AG04450 (cell line): Measurements from ENCODE around the gene SDK1. TPM values are rescaled to one million over a fixed set of nuclear protein-coding genes. Genes with fewer than 3 reads are reported as not detected.

Source experiments
- CTCF ChIA-PET: fragments of 300-600, 350-600 bp; formaldehyde crosslinking; extraction: SDS; loops from one replicate; lab custom pipeline; 2022; ENCODE audit warnings: antibody characterized with exemption, inconsistent platforms; lab: Charles Lee
- POLR2A ChIA-PET: fragments of 350-600 bp; formaldehyde crosslinking; extraction: SDS; loops from one replicate; lab custom pipeline; 2021; ENCODE audit warnings: antibody characterized with exemption, inconsistent platforms; lab: Yijun Ruan, JAX
- DNase-seq: peaks from one replicate; pipeline ENCODE4 v3.0.0-alpha.2; 2011; ENCODE audit warnings: low read depth, low spot score
- H3K27ac ChIP-seq: one replicate; pipeline ENCODE4 v1.5.1; 2012; ENCODE audit warnings: low read depth, low read length, control low read depth
- H3K27me3 ChIP-seq: one replicate; pipeline ENCODE4 v1.6.0; 2012; ENCODE audit warnings: low read length; ENCODE audit not compliant: control insufficient read depth, insufficient read depth
- H3K4me3 ChIP-seq: 2 replicates; pipeline ENCODE4 v1.5.1; 2011; ENCODE audit warnings: mild to moderate bottlenecking, low read depth, low read length, control low read depth
- H3K9me3 ChIP-seq: 2 replicates; pipeline ENCODE4 v1.5.1; 2012; ENCODE audit warnings: low read length; ENCODE audit not compliant: control insufficient read depth, insufficient read depth
- polyA plus RNA-seq: library from polyadenylated mRNA; depleted of rRNA; stranded (reverse); fragments of >200 nt; gene quantifications from 2 replicates; pipeline ENCODE4 v1.2.3, GENCODE V29; 2011
- TF ChIP-seq, protein P1 (sequence below): IDR thresholded peaks from 2 replicates; pipeline ENCODE4 v1.5.1; 2011; ENCODE audit warnings: low read depth, low read length, control low read depth, inconsistent platforms

The SDK1 gene
- polyA plus RNA-seq, 1 experiment, result 2.2 TPM

DNA sequence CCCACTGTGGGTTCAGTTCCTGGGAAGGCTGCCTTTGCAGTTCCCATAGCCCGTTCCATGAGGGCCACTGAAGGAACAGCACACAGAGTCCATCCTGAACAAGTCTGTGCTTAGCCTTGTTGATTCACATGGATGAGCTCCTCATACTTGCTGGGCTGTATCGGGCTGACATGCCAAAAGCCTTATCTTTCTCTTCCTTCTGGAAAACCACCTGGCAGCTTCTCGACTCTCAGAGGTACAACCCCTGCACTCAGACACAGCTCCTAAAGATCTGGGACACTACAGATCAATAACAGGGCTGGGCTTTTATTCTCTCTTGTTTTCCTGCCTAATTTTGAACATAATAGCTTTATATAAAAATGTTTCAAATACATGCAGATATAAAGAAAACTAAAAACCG, 667.2 kb downstream of the SDK1 start:
- DNase-seq, result no peak
- H3K27me3 ChIP-seq, result no peaks in the 10 kb centered on the region
- H3K4me3 ChIP-seq, result no peak overlapping the region
- TF ChIP-seq, protein P1, sequence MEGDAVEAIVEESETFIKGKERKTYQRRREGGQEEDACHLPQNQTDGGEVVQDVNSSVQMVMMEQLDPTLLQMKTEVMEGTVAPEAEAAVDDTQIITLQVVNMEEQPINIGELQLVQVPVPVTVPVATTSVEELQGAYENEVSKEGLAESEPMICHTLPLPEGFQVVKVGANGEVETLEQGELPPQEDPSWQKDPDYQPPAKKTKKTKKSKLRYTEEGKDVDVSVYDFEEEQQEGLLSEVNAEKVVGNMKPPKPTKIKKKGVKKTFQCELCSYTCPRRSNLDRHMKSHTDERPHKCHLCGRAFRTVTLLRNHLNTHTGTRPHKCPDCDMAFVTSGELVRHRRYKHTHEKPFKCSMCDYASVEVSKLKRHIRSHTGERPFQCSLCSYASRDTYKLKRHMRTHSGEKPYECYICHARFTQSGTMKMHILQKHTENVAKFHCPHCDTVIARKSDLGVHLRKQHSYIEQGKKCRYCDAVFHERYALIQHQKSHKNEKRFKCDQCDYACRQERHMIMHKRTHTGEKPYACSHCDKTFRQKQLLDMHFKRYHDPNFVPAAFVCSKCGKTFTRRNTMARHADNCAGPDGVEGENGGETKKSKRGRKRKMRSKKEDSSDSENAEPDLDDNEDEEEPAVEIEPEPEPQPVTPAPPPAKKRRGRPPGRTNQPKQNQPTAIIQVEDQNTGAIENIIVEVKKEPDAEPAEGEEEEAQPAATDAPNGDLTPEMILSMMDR, result no peak
- ChIA-PET CTCF (no interaction called here), POLR2A (no interaction called here)
- no peak overlapping the region for H3K27ac ChIP-seq
- peaks cover 48% of the 10 kb centered on the region for H3K9me3 ChIP-seq

DNA sequence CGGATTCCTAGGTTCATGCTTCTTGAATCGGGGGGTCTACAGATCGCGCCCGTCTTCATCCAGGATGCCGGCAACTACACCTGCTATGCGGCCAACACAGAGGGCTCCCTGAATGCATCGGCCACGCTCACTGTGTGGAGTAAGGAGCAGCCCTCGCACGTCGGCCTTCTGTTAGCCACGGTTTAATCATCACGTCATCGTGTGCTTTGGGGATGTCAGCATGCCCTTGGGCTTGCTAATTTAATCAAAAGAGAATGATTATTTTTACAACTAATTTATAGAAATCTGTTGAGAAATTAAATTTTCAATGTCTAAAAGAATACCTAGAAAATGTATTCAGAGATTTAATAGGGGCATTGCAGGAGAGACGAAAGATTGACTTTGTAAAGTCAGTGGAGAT, 668.2 kb downstream of the SDK1 start:
- Histone ChIP-seq H3K27ac (no peak overlapping the region), H3K27me3 (no peaks in the 10 kb centered on the region), H3K9me3 (peaks cover 45% of the 10 kb centered on the region), H3K4me3 (no peak overlapping the region)
- CTCF ChIA-PET, result no interaction called here
- POLR2A ChIA-PET, result no interaction called here
- TF ChIP-seq, protein P1, result no peak
- DNase-seq, result no peak

DNA sequence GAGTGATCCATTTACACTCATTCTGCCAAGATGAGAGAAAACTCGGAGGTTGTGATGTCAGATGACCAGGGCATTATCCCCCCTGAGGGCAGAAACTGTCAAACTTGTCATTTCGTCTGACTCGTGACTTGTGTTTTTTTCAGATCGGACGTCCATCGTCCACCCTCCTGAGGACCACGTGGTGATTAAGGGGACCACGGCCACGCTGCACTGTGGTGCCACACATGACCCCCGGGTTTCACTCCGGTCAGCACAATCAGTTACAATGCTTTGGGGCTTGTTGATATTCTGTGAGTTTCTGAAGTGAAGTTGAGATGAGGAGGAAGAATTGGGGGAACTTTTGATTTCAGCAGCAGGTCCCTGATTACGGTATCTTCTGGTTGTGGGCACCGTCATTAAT, 670.3 kb downstream of the SDK1 start:
- TF ChIP-seq, protein P1, result no peak
- POLR2A ChIA-PET, result no interaction called here
- CTCF ChIA-PET, result no interaction called here
- H3K9me3 ChIP-seq, result peaks cover 50% of the 10 kb centered on the region
- no peak overlapping the region for H3K4me3 ChIP-seq
- no peak overlapping the region for H3K27ac ChIP-seq
- no peak for DNase-seq
- H3K27me3 ChIP-seq, result no peaks in the 10 kb centered on the region

DNA sequence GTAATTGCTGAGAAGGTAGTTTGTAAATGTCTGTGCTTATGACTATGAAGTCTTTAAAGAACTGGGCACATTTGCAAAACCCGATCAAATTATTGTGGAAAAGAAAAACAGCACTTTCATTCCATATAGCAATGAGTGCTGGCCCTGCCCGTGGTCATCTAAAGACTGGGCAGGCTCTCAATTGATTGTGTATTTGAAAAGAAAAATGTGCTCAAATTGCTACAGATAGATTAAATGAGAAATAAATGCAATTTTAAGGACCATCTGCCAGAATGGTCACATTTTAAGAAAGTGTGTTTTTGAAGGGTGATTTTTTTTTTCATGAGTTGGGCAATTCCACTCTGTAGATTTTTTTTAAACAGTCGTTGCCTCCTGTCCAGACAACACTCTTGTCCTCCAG, 672.2 kb downstream of the SDK1 start:
- Histone ChIP-seq H3K27me3 (no peaks in the 10 kb centered on the region), H3K27ac (no peak overlapping the region), H3K9me3 (peaks cover 48% of the 10 kb centered on the region), H3K4me3 (no peak overlapping the region)
- TF ChIP-seq, protein P1, result no peak
- DNase-seq, result no peak
- POLR2A ChIA-PET, result no interaction called here
- CTCF ChIA-PET, result no interaction called here

DNA sequence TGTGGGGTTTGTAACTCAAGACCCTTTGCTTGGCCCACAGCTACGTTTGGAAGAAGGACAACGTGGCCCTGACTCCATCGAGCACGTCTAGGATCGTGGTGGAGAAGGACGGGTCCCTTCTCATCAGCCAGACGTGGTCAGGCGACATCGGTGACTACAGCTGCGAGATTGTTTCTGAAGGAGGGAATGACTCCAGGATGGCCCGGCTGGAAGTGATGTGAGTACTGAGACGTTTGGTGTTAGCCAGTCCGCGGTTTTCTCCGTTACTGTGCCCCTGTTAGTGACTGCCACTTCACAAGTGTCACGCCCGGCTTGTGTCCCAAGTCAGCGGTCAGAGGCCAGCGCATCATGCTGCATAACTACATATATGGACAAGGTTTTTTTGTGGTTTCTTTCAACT, 673.3 kb downstream of the SDK1 start:
- ChIA-PET CTCF (no interaction called here), POLR2A (no interaction called here)

More for the DNA sequence above, 673.3 kb downstream of the SDK1 start:
- Histone ChIP-seq H3K27ac (no peak overlapping the region), H3K9me3 (peaks cover 49% of the 10 kb centered on the region), H3K27me3 (no peaks in the 10 kb centered on the region), H3K4me3 (no peak overlapping the region)
- TF ChIP-seq, protein P1, result no peak
- DNase-seq, result no peak
